ENCODE results near the gene REEP1. TPM values are rescaled to one million over a fixed set of nuclear protein-coding genes. Genes with fewer than 3 reads are reported as not detected.
"Not testable (repeated sequence)": the region's sequence is repeated elsewhere in the genome, so short reads cannot be mapped to it uniquely, and the experiment has no call there.

The REEP1 gene
- total RNA-seq, 1 experiment from 2014 or later: 2.1 TPM

GRCh38 chr2:86244781-86245180, 92.6 kb downstream of the REEP1 start:
- H3K9me3 ChIP-seq (replicated peaks); H3K36me3 ChIP-seq; H3K27me3 ChIP-seq; H3K27ac ChIP-seq; H3K4me3 ChIP-seq; DNase-seq; H3K4me1 ChIP-seq: not testable (repeated sequence)

- no peak for DNase-seq
- H3K27me3 ChIP-seq: 0 out of 2 replicates have a peak, but pooled peaks cover 4% of the 10 kb centered on the region
- H3K4me1 ChIP-seq: no peaks in the 10 kb centered on the region
- H3K36me3 ChIP-seq: no peaks in the 10 kb centered on the region
- no peak overlapping the region for H3K27ac ChIP-seq
- no peaks in the 10 kb centered on the region for H3K9me3 ChIP-seq (replicated peaks)
- H3K4me3 ChIP-seq: no peak overlapping the region
These were observed 93.3 kb downstream of the REEP1 start for GRCh38 chr2:86243950-86244733.

- H3K4me1 ChIP-seq: no peaks in the 10 kb centered on the region
- no peak overlapping the region for H3K27ac ChIP-seq
- H3K27me3 ChIP-seq: 0 out of 2 replicates have a peak, but pooled peaks cover 4% of the 10 kb centered on the region
- DNase-seq: no peak
- H3K9me3 ChIP-seq (replicated peaks): no peaks in the 10 kb centered on the region
- no peaks in the 10 kb centered on the region for H3K36me3 ChIP-seq
- H3K4me3 ChIP-seq: no peak overlapping the region
These were observed 94.2 kb downstream of the REEP1 start for GRCh38 chr2:86243272-86243671.

GRCh38 chr2:86241611-86242010, 95.8 kb downstream of the REEP1 start:
- no peaks in the 10 kb centered on the region for H3K36me3 ChIP-seq
- H3K4me3 ChIP-seq: no peak overlapping the region
- no peak for DNase-seq

GRCh38 chr2:86240251-86240650, 97.2 kb downstream of the REEP1 start:
- H3K9me3 ChIP-seq (replicated peaks): no peaks in the 10 kb centered on the region
- DNase-seq: no peak
- 0 out of 2 replicates have a peak, but pooled peaks cover 4% of the 10 kb centered on the region for H3K27me3 ChIP-seq
- H3K36me3 ChIP-seq: no peaks in the 10 kb centered on the region
- H3K27ac ChIP-seq: no peak overlapping the region
- H3K4me3 ChIP-seq: no peak overlapping the region
- H3K4me1 ChIP-seq: no peaks in the 10 kb centered on the region

More at GRCh38 chr2:86241611-86242010, 95.8 kb downstream of the REEP1 start:
- H3K9me3 ChIP-seq (replicated peaks): no peaks in the 10 kb centered on the region
- H3K27me3 ChIP-seq: 0 out of 2 replicates have a peak, but pooled peaks cover 4% of the 10 kb centered on the region
- H3K4me1 ChIP-seq: no peaks in the 10 kb centered on the region
- H3K27ac ChIP-seq: no peak overlapping the region

GRCh38 chr2:86239745-86240144, 97.7 kb downstream of the REEP1 start:
- no peaks in the 10 kb centered on the region for H3K4me1 ChIP-seq
- no peak overlapping the region for H3K27ac ChIP-seq
- no peak overlapping the region for H3K4me3 ChIP-seq
- no peaks in the 10 kb centered on the region for H3K9me3 ChIP-seq (replicated peaks)
- DNase-seq: no peak
- 0 out of 2 replicates have a peak, but pooled peaks cover 4% of the 10 kb centered on the region for H3K27me3 ChIP-seq
- no peaks in the 10 kb centered on the region for H3K36me3 ChIP-seq

GRCh38 chr2:86239326-86239725, 98.1 kb downstream of the REEP1 start:
- no peak overlapping the region for H3K27ac ChIP-seq

GRCh38 chr2:86238354-86238753, 99.1 kb downstream of the REEP1 start:
- H3K36me3 ChIP-seq: no peaks in the 10 kb centered on the region
- no peak overlapping the region for H3K27ac ChIP-seq
- no peaks in the 10 kb centered on the region for H3K4me1 ChIP-seq
- 0 out of 2 replicates have a peak, but pooled peaks cover 4% of the 10 kb centered on the region for H3K27me3 ChIP-seq
- no peak overlapping the region for H3K4me3 ChIP-seq
- no peaks in the 10 kb centered on the region for H3K9me3 ChIP-seq (replicated peaks)
- no peak for DNase-seq

More at GRCh38 chr2:86239326-86239725, 98.1 kb downstream of the REEP1 start:
- Histone ChIP-seq H3K27me3 (0 out of 2 replicates have a peak, but pooled peaks cover 4% of the 10 kb centered on the region), H3K4me1 (no peaks in the 10 kb centered on the region), H3K36me3 (no peaks in the 10 kb centered on the region), H3K4me3 (no peak overlapping the region), H3K9me3 (replicated peaks) (no peaks in the 10 kb centered on the region)
- DNase-seq: no peak

- no peaks in the 10 kb centered on the region for H3K4me1 ChIP-seq
These were observed 100.3 kb downstream of the REEP1 start for GRCh38 chr2:86237172-86237571.

GRCh38 chr2:86235196-86235980, 102.0 kb downstream of the REEP1 start:
- Histone ChIP-seq H3K36me3 (no peaks in the 10 kb centered on the region), H3K27me3 (no peaks in the 10 kb centered on the region), H3K27ac (no peak overlapping the region), H3K9me3 (replicated peaks) (no peaks in the 10 kb centered on the region), H3K4me3 (no peak overlapping the region), H3K4me1 (no peaks in the 10 kb centered on the region)
- no peak for DNase-seq

More at GRCh38 chr2:86237172-86237571, 100.3 kb downstream of the REEP1 start:
- no peak overlapping the region for H3K27ac ChIP-seq
- no peak for DNase-seq
- H3K27me3 ChIP-seq: no peaks in the 10 kb centered on the region
- no peak overlapping the region for H3K4me3 ChIP-seq
- H3K9me3 ChIP-seq (replicated peaks): no peaks in the 10 kb centered on the region
- H3K36me3 ChIP-seq: no peaks in the 10 kb centered on the region

GRCh38 chr2:86234563-86235131, 102.8 kb downstream of the REEP1 start:
- H3K36me3 ChIP-seq: no peaks in the 10 kb centered on the region
- no peaks in the 10 kb centered on the region for H3K9me3 ChIP-seq (replicated peaks)
- H3K27ac ChIP-seq: no peak overlapping the region
- H3K4me3 ChIP-seq: no peak overlapping the region
- H3K4me1 ChIP-seq: no peaks in the 10 kb centered on the region
- no peaks in the 10 kb centered on the region for H3K27me3 ChIP-seq
- DNase-seq: no peak

GRCh38 chr2:86233436-86233835, 104.0 kb downstream of the REEP1 start:
- Histone ChIP-seq H3K27ac (no peak overlapping the region), H3K4me1 (no peaks in the 10 kb centered on the region), H3K36me3 (no peaks in the 10 kb centered on the region), H3K9me3 (replicated peaks) (no peaks in the 10 kb centered on the region), H3K27me3 (no peaks in the 10 kb centered on the region), H3K4me3 (no peak overlapping the region)
- DNase-seq: no peak

- H3K4me1 ChIP-seq: no peaks in the 10 kb centered on the region
- H3K4me3 ChIP-seq: no peak overlapping the region
- H3K27me3 ChIP-seq: no peaks in the 10 kb centered on the region
- no peak overlapping the region for H3K27ac ChIP-seq
- H3K36me3 ChIP-seq: no peaks in the 10 kb centered on the region
- DNase-seq: no peak
- no peaks in the 10 kb centered on the region for H3K9me3 ChIP-seq (replicated peaks)
These were observed 104.5 kb downstream of the REEP1 start for GRCh38 chr2:86232910-86233309.

- H3K9me3 ChIP-seq (replicated peaks): no peaks in the 10 kb centered on the region
- no peaks in the 10 kb centered on the region for H3K27me3 ChIP-seq
- no peaks in the 10 kb centered on the region for H3K4me1 ChIP-seq
- DNase-seq: no peak
- H3K36me3 ChIP-seq: no peaks in the 10 kb centered on the region
- H3K27ac ChIP-seq: no peak overlapping the region
- H3K4me3 ChIP-seq: no peak overlapping the region
These were observed 105.0 kb downstream of the REEP1 start for GRCh38 chr2:86232373-86232784.

All from SJCRH30 (cell line).